HL-60 (cell line): ENCODE measurements around the gene LGR4.

Source experiments
- DNase-seq, 2 experiments: peaks; one replicate each; pipeline ENCODE4 v3.0.0-alpha.2; 2010 to 2020; ENCODE audit warnings: low read depth in 1 of 2, low spot score in 1 of 2
- H3K27ac ChIP-seq: fragments of 250-450 bp; sonication (Bioruptor Pico); replicated peaks from 2 replicates; pipeline ENCODE4 v1.5.1; 2020; ENCODE audit warnings: mild to moderate bottlenecking, moderate library complexity
- H3K27me3 ChIP-seq: fragments of 250-450 bp; sonication (Bioruptor Pico); 2 replicates; pipeline ENCODE4 v1.5.1; 2021; ENCODE audit warnings: mild to moderate bottlenecking, moderate library complexity; ENCODE audit not compliant: insufficient read depth, poor library complexity, severe bottlenecking
- H3K4me3 ChIP-seq: replicated peaks from 2 replicates; pipeline ENCODE4 v1.5.1; 2011; ENCODE audit warnings: mild to moderate bottlenecking, control low read depth, low read length; ENCODE audit not compliant: insufficient read depth
- GABPA ChIP-seq: IDR thresholded peaks from 2 replicates; pipeline ENCODE4 v1.6.1; 2012; ENCODE audit warnings: low read depth
- POLR2AphosphoS5 ChIP-seq: IDR thresholded peaks from 2 replicates; pipeline ENCODE4 v1.6.1; 2012; ENCODE audit warnings: low read depth
- SPI1 ChIP-seq: IDR thresholded peaks from 2 replicates; pipeline ENCODE4 v1.6.1; 2012; ENCODE audit warnings: low read depth, mild to moderate bottlenecking, borderline replicate concordance
- TF ChIP-seq, protein P1 (sequence below): IDR thresholded peaks from 2 replicates; pipeline ENCODE4 v1.6.1; 2012; ENCODE audit warnings: low read depth; ENCODE audit not compliant: insufficient replicate concordance
- TF ChIP-seq, protein P2 (sequence below): IDR thresholded peaks from one replicate; pipeline ENCODE4 v1.5.1; 2011; ENCODE audit warnings: low read length, control low read depth, inconsistent platforms; ENCODE audit not compliant: insufficient read depth

The LGR4 gene

DNA sequence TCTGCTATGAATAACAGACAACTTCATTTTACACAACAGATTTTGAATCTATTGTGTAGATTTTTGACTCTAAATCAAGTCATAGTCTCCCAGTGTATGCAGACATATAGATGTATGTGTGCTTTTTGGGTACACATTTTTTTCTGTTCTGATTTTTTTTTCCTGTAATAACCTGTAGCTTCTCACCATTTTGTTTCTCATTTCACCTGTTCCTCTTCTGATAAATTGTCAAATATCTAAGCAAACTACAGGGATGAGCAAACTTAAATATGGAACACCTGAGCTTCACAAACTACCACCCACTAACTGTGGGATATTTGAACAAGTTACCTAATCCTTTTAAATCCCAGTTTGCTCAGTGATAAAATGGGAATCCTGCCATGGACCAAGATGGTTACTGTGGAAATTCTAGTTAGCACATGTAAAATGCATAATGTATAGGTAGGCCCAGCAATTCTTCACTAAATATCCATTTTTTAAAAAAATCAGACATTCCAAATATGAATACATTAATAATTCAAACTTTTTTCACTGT, 15.7 kb downstream of the LGR4 start:
- H3K27ac ChIP-seq = no peak overlapping the region
- no peaks in the 10 kb centered on the region for H3K27me3 ChIP-seq

DNA sequence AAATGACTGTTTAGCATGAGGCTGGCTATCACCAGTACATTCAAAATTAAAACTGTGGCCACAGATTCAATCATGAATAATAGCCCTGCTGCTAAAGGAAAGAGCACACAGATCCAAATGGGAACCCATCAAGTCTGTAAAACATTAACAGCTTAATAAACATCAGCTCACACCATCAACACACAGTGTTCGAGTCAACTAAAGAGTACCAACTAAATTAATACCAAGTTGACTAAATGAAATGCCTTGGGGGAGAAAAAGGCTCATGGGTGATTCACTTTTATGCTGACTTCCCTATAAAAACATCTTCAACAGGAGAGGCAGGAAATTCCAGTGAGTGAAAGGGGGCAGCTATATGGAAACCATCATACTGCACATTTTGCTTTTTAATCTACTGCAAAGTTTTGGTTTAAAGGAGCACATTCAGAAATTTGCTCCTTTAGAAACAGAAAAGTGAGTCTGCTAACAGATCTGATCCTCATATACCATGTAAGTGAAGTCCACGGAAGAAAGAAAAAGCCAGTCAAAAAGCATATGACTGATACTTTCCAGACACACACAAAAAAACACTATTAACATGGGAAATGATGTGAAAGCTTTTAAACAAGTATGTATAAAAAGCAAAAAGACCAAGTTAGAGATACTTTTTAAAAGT, 16.3 kb downstream of the LGR4 start:
- H3K4me3 ChIP-seq = no peak overlapping the region
- TF ChIP-seq POLR2AphosphoS5 (no peak), GABPA (no peak), SPI1 (no peak)
- TF ChIP-seq, protein P1, sequence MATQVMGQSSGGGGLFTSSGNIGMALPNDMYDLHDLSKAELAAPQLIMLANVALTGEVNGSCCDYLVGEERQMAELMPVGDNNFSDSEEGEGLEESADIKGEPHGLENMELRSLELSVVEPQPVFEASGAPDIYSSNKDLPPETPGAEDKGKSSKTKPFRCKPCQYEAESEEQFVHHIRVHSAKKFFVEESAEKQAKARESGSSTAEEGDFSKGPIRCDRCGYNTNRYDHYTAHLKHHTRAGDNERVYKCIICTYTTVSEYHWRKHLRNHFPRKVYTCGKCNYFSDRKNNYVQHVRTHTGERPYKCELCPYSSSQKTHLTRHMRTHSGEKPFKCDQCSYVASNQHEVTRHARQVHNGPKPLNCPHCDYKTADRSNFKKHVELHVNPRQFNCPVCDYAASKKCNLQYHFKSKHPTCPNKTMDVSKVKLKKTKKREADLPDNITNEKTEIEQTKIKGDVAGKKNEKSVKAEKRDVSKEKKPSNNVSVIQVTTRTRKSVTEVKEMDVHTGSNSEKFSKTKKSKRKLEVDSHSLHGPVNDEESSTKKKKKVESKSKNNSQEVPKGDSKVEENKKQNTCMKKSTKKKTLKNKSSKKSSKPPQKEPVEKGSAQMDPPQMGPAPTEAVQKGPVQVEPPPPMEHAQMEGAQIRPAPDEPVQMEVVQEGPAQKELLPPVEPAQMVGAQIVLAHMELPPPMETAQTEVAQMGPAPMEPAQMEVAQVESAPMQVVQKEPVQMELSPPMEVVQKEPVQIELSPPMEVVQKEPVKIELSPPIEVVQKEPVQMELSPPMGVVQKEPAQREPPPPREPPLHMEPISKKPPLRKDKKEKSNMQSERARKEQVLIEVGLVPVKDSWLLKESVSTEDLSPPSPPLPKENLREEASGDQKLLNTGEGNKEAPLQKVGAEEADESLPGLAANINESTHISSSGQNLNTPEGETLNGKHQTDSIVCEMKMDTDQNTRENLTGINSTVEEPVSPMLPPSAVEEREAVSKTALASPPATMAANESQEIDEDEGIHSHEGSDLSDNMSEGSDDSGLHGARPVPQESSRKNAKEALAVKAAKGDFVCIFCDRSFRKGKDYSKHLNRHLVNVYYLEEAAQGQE = no peak
- TF ChIP-seq, protein P2, sequence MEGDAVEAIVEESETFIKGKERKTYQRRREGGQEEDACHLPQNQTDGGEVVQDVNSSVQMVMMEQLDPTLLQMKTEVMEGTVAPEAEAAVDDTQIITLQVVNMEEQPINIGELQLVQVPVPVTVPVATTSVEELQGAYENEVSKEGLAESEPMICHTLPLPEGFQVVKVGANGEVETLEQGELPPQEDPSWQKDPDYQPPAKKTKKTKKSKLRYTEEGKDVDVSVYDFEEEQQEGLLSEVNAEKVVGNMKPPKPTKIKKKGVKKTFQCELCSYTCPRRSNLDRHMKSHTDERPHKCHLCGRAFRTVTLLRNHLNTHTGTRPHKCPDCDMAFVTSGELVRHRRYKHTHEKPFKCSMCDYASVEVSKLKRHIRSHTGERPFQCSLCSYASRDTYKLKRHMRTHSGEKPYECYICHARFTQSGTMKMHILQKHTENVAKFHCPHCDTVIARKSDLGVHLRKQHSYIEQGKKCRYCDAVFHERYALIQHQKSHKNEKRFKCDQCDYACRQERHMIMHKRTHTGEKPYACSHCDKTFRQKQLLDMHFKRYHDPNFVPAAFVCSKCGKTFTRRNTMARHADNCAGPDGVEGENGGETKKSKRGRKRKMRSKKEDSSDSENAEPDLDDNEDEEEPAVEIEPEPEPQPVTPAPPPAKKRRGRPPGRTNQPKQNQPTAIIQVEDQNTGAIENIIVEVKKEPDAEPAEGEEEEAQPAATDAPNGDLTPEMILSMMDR = no peak
- no peak for DNase-seq
- H3K27me3 ChIP-seq = no peaks in the 10 kb centered on the region
- no peak overlapping the region for H3K27ac ChIP-seq

More for the DNA sequence above, 15.7 kb downstream of the LGR4 start:
- TF ChIP-seq, protein P1 = no peak
- no peak for TF ChIP-seq GABPA
- TF ChIP-seq, protein P2 = no peak
- TF ChIP-seq POLR2AphosphoS5 = no peak
- no peak for TF ChIP-seq SPI1
- DNase-seq = no peak
- no peak overlapping the region for H3K4me3 ChIP-seq

DNA sequence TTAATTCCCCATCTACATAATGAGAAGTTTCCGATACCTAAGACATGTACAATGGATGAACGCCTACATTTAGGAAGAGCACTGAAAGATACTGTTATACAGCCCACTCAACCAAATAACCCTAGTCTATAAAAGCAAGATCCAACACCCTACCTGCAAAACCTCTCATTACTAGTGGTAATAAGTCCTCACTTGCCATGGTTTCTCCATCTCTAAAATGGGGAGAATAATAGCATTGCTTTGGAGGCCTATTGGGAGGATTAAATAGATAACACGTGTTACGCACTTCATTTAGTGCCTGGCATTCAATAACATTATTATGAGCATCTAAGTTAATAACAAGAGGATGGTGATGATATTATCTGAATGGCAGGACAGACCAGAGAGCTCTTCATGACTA, 16.9 kb downstream of the LGR4 start:
- no peak overlapping the region for H3K4me3 ChIP-seq
- DNase-seq = no peak
- H3K27ac ChIP-seq = no peak overlapping the region
- TF ChIP-seq SPI1 = no peak
- TF ChIP-seq, protein P1 = no peak
- no peak for TF ChIP-seq GABPA
- TF ChIP-seq, protein P2 = no peak
- TF ChIP-seq POLR2AphosphoS5 = no peak
- no peaks in the 10 kb centered on the region for H3K27me3 ChIP-seq
